HG03558 (cell line): ENCODE measurements around the gene KRT73.

ENCODE experiments used
- ATAC-seq: cut with Tn5 transposase; IDR thresholded peaks from one replicate; pipeline ENCODE4 v1.9.1; 2021; ENCODE audit warnings: moderate number of reproducible peaks; ENCODE audit not compliant: unreplicated experiment; ENCODE audit errors: extremely low read depth

Gene KRT73

GRCh38 chr12:52577316-52577715 lies 41.0 kb downstream of the KRT73 start:
- ATAC-seq, result no peak

DNA sequence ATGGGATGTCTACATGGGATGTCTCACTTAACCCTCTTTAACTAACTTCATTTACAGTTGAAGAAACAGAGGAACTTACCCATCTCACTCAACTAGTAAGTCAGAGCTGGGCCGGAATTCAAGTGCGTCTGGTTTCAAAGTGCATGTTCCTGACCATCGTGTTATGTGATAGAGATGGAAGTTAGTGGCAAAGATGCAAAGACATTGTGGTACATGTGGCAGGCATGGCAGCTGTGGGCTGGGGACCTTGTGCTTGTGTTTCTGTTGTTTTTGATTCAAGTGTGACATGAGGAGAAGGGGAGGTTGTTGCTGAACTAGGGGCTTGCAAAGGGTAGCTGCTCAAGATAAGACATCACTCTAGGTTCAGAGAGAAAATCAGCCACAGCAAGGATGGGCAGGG lies 42.4 kb downstream of the KRT73 start:
- no peak for ATAC-seq

- no peak for ATAC-seq
Observed at GRCh38 chr12:52575256-52575655, 43.1 kb downstream of the KRT73 start.

DNA sequence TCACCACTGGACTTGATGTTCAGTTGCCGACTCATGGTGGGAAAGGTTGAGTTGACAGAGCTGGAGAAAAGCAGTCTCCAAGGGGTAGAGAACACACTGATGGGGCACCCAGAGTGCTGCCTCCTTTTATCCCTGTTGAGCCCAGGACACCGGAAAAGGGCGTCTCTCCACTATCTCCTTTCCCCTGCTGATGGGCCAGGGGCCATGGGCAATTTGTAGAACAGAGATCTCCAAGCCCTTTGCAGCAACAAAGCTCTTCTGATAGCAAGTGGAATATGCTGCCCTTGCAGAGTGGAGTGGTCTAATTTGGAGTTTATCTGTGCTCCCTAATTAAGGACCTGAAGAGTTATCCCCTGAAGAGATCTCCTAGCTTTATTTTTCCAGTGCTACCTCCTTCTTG lies 44.6 kb downstream of the KRT73 start, which contains the start of gene KRT74:
Gene KRT74, minus strand, starts transcription at position 101 of the 400 bp plus-strand sequence. Its CDS starts 66 bp downstream, at position 35.
- no peak for ATAC-seq

DNA sequence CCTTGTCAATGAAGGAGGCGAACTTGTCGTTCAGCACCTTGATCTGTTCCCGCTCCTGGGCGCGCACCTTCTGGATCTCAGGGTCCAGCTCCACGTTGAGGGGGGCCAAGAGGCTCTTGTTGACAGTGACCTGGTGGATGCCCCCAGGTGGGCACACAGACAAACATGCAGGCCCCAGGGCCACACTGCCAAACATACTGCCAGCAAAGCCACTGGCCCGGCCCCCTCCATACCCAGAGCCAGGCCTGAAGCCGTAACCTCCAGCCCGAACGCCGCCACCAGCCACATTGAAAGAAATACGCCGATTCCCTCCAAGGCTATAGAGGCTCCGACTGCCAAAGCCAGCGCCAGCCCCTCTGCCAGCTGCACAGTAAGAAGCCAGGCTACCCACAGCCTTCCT lies 45.1 kb downstream of the KRT73 start:
- no peak for ATAC-seq

GRCh38 chr12:52570511-52570910 lies 47.8 kb downstream of the KRT73 start:
- ATAC-seq, result no peak

DNA sequence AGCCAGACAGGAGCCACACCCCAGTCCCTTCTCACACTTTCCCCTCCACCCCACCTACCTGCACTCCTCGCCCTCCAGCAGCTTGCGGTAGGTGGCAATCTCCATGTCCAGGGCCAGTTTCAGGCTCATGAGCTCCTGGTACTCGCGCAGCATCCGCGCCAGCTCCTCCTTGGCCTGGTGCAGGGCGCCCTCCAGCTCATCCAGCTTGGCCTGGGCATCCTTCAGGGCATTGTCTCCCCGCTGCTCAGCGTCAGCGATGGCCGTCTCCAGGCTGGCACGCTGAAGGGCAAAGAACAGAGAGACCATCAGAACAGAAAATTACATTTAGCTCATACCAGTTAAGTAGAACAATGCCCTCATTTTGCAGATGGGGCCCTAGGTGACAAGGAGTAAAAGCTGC lies 50.2 kb downstream of the KRT73 start:
- no peak for ATAC-seq

- no peak for ATAC-seq
Observed at GRCh38 chr12:52566847-52567291, 51.5 kb downstream of the KRT73 start.

GRCh38 chr12:52564582-52564981 lies 53.8 kb downstream of the KRT73 start:
- ATAC-seq, result no peak

- ATAC-seq, result no peak
Observed at GRCh38 chr12:52561880-52562449, 56.4 kb downstream of the KRT73 start.

DNA sequence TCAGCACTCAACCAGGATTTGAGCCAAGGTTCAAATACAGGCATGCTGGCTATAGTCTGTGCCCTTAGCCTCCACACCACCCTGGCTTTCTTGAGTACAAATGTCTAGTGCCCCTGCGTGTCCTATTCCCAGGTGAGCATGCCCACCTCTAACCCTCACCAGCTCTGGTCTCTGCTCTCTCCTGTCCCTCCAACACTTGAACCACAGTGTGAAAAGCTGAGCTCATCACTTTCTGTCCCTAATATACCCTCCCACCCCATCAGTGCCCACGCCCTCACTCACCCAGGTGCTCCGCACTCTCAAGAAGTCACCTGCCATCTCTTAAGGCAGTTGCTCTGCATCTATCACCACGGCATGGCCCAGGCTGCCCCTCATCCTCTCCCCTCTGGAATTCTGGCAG lies 58.4 kb downstream of the KRT73 start:
- no peak for ATAC-seq

DNA sequence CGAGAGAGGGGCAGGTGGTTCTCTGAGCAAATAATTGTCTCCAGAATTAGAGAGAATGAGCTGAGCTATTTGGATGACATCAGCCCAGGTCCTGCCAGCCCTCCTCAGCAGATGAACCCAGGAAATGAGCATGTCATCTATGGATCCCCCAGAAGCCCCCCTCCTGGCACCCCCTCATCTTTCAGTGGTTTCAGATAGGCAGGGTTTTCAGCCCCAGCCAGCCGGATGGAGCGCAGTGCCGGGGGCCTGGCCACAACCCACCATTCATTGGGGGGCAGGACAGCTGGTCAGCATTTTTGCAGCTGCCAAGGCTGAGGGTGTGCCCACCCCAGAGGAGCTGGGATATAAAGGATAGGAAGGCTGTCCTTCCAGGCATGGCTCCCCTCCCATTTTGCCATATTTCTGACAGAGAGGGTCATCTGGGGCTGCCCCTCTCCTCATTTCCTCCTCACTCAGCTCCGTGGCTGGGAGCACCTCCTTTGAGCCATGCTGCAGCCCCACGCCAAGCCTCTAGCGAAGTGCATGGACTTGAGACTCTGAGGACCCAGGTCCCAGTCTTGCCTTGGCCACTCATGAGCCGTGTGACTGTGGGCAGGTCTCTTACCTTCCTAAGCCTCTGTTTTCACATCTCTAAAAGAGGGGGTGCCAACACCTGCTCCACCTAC lies 59.4 kb downstream of the KRT73 start:
- no peak for ATAC-seq
